ENCODE data around the gene FGGY.
A peak's percentile ranks its signal among the peaks of the same experiment; 100 is the strongest.

The FGGY gene

DNA sequence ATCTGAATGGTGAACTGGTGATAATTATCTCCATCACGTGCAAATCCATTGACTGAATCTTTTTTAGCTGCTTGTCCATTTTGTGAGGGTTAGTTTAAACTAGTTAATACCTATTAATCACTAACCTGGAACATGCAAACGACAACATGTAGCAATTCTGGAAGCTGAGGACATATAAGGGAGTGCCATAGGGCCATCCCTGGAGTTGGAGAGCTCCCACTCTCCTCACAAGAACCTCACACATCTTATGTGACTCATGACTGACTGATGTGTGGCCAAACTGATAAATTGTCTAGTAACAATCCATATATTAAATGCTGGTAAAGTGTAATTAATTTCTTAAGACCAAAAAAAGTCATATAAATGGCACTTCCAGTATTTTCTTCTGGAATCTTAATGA is 454.9 kb downstream of the FGGY start:
- no peak for DNase-seq

DNA sequence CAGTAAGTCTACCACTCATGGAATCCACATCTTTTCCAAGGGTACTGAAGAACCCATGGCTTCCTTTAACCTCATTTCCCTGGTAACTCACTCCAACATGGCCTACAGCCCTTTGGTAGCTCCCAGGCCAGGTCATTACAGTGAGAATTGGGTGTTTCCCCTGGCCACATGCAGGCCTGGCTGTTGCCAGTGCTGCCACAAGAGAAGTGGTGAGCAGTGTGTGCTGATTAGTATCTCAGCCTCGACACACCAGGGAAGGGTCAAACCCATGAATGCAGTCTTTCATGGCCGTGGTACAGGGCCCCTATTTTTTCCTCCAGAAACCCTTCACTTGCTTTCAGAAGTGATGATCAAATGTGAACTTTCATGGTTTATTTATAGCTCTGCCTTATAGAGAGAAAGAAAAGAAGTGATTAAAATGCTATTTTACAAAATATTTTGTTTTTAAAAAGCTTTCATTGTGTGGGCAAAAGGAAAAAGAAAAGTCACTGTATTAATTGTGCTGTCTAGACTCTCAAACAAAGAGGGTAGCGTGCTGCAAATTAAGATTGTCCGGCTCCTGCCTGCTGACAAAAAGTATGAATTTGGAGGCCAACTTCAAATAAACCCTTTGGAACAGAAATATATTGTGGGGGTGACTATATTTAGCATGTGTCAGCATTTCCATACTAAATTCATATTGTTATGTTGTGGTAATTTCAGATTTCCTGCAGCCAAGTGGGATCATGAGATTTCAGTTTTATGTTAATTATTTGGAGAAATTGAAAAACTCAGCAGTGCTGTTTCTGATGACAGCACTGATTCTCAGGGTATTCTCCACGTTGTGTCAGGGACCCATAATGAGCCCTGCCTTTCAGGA is 455.9 kb downstream of the FGGY start:
- peak; percentile 27 for DNase-seq

GRCh38 chr1:59755069-59755685 is 458.3 kb downstream of the FGGY start:
- no peak for DNase-seq

- DNase-seq: no peak
Observed at GRCh38 chr1:59757197-59757747, 460.4 kb downstream of the FGGY start.

GRCh38 chr1:59759156-59759925 is 462.4 kb downstream of the FGGY start:
- DNase-seq: peak; percentile 89

DNA sequence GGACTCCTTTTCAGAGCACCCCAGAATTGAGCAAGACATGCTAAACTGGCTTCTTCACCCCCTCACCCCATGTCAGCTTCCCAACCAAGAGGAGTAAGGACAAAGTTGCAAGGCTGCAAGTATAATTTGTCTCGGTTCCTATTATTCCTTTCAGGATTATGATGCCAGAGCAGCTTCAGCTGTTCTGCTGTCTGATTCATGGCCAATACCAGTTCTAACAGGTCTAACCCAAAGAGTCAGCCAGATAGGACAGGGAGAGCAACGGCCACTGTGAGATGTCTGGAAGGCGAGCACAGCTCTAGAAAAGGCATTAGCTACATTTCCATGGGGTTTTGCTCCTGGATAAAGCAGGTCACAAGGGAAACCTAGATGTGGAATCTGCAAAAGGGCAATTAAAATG is 464.5 kb downstream of the FGGY start:
- DNase-seq: no peak

DNA sequence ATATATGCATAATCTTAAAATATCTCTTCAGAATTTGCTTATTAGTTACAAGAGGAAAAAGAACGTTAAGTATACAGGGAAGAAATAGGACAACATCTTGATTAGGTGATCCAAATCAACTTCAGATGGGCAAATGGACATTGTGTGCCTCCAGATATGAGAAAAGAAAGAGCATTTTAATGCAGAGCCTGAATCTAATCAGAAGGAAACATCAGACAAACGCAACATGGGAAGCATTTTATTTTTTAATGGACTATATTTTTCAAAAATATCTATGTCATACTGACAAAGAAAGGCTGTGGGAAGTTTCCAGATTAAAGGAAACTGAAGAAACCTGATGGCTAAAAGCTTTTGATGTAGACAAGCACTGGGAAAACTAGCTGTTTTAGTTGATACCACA is 466.5 kb downstream of the FGGY start:
- DNase-seq: no peak

- DNase-seq: no peak
Observed at GRCh38 chr1:59765011-59765730, 468.3 kb downstream of the FGGY start.

- no peak for DNase-seq
Observed at GRCh38 chr1:59766227-59766855, 469.4 kb downstream of the FGGY start.

DNA sequence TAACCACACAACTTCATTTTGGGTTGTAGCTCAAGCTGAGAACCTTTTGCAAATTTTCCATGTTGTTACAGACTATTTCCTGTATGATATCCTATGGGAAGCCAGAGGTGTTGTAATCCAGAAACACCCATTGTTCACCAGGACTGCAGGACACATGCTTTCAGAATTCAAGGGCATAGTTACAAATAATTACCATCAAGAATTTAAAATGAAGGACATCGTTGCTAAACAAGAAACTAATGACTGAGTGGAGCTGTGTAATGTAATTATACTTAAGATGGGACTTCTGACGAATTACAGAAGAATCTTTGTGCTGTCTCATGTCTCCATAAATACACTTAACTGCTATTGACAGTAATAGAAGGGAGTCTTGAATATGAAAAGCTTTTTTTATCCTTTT is 470.2 kb downstream of the FGGY start:
- DNase-seq: no peak

DNA sequence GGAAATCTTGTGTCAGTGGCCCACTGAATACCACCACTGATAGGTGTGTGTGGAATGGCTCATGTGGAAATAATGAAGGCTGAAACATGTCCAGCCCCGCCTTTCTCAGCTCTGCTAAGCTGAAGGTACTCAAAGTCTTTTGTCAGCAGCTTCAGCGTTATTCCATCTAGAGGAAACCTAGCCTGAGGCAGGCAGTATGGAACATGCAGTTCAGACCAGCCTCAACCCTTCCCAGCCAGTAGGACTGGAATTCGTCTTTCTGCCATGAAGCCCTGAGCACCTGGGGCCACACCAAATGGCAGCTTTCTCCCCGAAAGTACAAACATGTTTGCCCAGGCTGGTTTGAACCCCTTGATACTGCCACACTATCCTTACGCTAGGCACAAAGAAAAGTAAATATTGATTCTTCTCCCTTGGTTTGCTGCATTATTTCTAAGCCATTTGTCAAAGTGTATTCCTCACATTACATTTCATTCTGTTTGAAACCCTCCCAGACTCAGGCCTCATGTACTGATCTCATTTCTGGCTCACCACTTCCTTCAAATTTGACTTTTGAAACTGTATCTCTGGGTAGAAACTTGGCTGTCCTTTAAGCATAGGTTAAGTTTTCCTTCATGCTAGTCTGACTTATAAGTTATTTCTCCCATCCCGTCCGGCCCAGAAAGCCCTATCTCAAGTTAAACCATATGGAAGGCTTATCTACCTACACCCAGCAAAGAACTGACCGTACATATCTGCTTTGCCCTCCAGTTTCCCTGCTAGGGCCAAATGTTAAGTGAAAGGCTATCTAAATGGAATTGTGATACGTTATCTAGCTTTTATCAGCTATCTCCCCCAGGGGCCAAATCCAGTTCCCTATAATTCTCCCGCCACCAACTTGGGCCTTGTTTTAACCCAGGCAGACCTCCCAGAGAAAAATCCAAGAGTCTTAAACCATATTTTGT is 472.2 kb downstream of the FGGY start:
- DNase-seq: no peak

- DNase-seq: no peak
Observed at GRCh38 chr1:59769736-59770095, 472.8 kb downstream of the FGGY start.

- DNase-seq: no peak
Observed at GRCh38 chr1:59771361-59771760, 474.5 kb downstream of the FGGY start.

DNA sequence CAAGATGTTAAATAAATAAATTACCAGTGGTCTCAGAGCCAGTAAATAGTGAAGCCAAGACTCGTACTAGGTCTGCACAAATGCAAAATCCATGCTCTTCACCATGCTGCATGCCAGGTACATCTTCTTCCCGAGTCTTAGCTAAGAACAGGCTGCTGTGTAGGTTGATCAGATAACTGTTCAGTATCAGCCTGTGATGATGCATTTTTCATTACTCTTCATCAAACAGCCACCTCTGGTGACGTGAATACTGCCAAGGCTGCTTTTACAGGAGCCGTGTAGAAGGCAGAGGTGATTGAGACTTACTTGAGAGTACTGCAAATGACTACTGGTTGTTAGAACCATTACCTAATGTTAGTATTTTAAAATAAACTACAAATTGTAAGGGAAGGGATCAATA is 478.6 kb downstream of the FGGY start:
- DNase-seq: no peak

GRCh38 chr1:59776960-59777852 is 480.3 kb downstream of the FGGY start:
- DNase-seq: no peak

- no peak for DNase-seq
Observed at GRCh38 chr1:59779949-59780348, 483.1 kb downstream of the FGGY start.

DNA sequence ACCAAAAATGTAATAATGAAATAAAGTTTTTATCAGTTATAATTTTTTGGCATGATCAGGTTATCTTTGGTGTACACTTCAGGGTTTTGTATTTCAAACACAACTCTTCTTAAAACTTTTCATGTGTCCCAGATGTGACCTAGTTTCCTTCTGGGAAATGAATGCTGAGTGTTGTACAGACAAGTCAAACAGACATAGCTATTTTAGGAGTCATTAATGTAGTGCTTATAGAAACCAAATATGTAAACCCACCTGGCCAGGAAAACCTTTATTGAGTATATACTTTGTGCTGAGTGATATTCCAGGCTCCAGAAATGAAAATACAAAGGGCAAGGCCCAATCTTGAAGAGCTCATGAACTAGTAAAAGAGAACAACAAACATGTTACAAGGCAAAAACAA is 491.9 kb downstream of the FGGY start:
- no peak for DNase-seq

DNA sequence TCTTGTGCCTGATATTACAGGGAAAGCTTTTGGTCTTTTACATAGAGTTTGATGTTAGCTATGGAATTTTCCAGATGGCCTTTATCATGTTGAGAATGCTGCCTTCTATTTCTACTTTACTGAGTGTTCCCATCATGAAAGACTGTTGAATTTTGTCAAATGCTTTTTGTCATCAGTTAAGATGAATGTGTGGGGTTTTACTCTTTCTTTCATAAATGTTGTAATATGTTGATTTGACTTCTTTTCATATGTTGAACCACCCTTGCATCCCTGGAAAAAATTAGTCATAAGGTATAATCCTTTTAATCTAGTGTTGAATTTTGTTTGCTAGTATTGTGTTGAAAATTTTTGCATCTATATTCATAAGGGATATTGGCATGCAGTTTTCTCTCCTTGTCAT is 501.7 kb downstream of the FGGY start:
- no peak for DNase-seq

DNA sequence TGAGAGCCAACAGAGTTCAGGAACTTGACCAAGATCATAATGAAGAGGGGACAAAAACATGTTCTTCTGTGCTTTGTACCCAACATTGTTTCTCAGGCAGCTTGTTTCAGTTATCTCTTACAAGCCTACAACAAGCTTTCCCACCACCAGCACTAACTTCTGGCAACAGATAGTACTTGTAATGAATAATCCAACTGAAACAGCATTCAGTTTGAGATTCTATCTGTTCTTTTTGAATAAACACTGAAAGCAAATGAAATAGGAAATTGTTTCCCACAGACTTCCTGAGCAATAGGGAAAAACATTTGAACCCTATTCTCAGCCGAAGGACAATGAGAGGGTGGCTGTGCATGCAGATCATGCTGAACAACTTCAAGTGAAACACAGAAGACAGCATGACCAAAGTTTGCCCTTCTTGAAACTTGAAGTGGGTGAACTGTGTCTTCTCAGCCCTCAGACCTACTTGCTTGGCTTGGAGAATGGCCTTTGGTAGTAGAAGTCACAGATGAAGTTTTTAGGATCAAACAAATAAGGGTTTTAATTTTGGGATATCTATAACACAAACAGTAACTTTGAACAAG is 506.7 kb downstream of the FGGY start:
- DNase-seq: no peak

DNA sequence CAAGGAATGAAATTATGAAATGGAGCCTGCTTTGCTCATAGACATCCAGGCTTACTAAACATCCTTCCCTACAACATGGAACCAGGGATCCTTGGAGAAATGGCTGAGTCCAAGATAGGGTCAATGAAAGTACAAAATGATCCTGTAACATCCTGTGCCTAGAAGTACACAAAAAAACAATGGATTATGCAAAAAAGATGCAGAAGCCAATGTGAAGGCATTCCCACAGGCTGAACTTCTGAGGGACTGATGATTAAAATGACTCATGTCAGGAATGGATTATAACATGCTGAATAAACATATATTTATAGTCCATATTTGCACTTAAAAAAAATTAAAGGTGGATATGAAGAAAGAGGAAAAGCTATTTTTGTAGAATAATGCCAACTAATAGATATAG is 507.4 kb downstream of the FGGY start:
- no peak for DNase-seq

All from suppressor macrophage treated with lipopolysaccharide for 4 hours (primary cell).